A172 (cell line): ENCODE data around the gene WNK3. TPM values are rescaled to one million over a fixed set of nuclear protein-coding genes. Genes with fewer than 3 reads are reported as not detected.
"Not testable (repeated sequence)": the region's sequence is repeated elsewhere in the genome, so short reads cannot be mapped to it uniquely, and the experiment has no call there.

Experiments
- DNase-seq: peaks from one replicate; pipeline ENCODE4 v3.0.0-alpha.2; 2015; ENCODE audit warnings: low spot score
- total RNA-seq: library from RNA; depleted of rRNA; stranded (reverse); fragments of >200 nt; shearing (Covaris generic); gene quantifications from 2 replicates; pipeline ENCODE4 v1.2.3, GENCODE V29; 2014; rRNA removed

Gene WNK3
- total RNA-seq: 3.3 and 4.2 TPM in 2 replicates

- DNase-seq: peak; percentile 75
Measured at GRCh38 chrX:54357414-54358377, at the start of gene WNK3. Gene WNK3 (minus strand): TSS chrX:54358046.

GRCh38 chrX:54407266-54407665, 49.4 kb upstream of the WNK3 start:
- no peak for DNase-seq

- DNase-seq: no peak
Measured at GRCh38 chrX:54397113-54397512, 39.3 kb upstream of the WNK3 start.

- DNase-seq: no peak
Measured at GRCh38 chrX:54386314-54386713, 28.5 kb upstream of the WNK3 start.

GRCh38 chrX:54384661-54385060, 26.8 kb upstream of the WNK3 start:
- not testable (repeated sequence) for DNase-seq

- peak; percentile 0 for DNase-seq
Measured at GRCh38 chrX:54359408-54359807, 1.6 kb upstream of the WNK3 start.

GRCh38 chrX:54358424-54359211, 772 bp upstream of the WNK3 start:
- DNase-seq: peak; percentile 52

GRCh38 chrX:54352677-54353076, 5.2 kb downstream of the WNK3 start:
- no peak for DNase-seq

GRCh38 chrX:54337383-54337782, 20.5 kb downstream of the WNK3 start:
- not testable (repeated sequence) for DNase-seq

- no peak for DNase-seq
Measured at GRCh38 chrX:54325077-54325476, 32.8 kb downstream of the WNK3 start.

GRCh38 chrX:54320067-54320466, 37.8 kb downstream of the WNK3 start:
- DNase-seq: no peak

GRCh38 chrX:54306379-54306778, 51.5 kb downstream of the WNK3 start:
- no peak for DNase-seq

GRCh38 chrX:54301516-54301915, 56.3 kb downstream of the WNK3 start:
- no peak for DNase-seq

- no peak for DNase-seq
Measured at GRCh38 chrX:54294306-54294705, 63.5 kb downstream of the WNK3 start.

- DNase-seq: no peak
Measured at GRCh38 chrX:54292755-54293154, 65.1 kb downstream of the WNK3 start.

- no peak for DNase-seq
Measured at GRCh38 chrX:54291758-54292157, 66.1 kb downstream of the WNK3 start.

GRCh38 chrX:54288968-54289367, 68.9 kb downstream of the WNK3 start:
- no peak for DNase-seq

GRCh38 chrX:54288277-54288676, 69.6 kb downstream of the WNK3 start:
- no peak for DNase-seq

- no peak for DNase-seq
Measured at GRCh38 chrX:54281676-54282075, 76.2 kb downstream of the WNK3 start.

GRCh38 chrX:54280466-54280865, 77.4 kb downstream of the WNK3 start:
- DNase-seq: no peak

GRCh38 chrX:54271664-54272063, 86.2 kb downstream of the WNK3 start:
- DNase-seq: no peak

GRCh38 chrX:54248309-54248708, 109.5 kb downstream of the WNK3 start:
- DNase-seq: peak; percentile 31

- no peak for DNase-seq
Measured at GRCh38 chrX:54246866-54247265, 111.0 kb downstream of the WNK3 start.
